ENCODE data around the gene CZIB.

The CZIB gene

GRCh38 chr1:53220171-53220961 lies at the start of gene CZIB:
Gene CZIB (minus strand): TSS chr1:53220634. CDS start chr1:53220575, 59 bp downstream.
- DNase-seq (ENCODE audit: low spot score), result peak; percentile 94

- DNase-seq (ENCODE audit: low spot score), result no peak
Observed at GRCh38 chr1:53270107-53270506, 49.7 kb upstream of the CZIB start.

- no peak for DNase-seq (ENCODE audit: low spot score)
Observed at GRCh38 chr1:53267761-53268160, 47.3 kb upstream of the CZIB start.

- peak; percentile 28 for DNase-seq (ENCODE audit: low spot score)
Observed at GRCh38 chr1:53266038-53266437, 45.6 kb upstream of the CZIB start.

GRCh38 chr1:53265581-53265980 lies 45.1 kb upstream of the CZIB start:
- DNase-seq (ENCODE audit: low spot score), result no peak

GRCh38 chr1:53264048-53264447 lies 43.6 kb upstream of the CZIB start:
- no peak for DNase-seq (ENCODE audit: low spot score)

GRCh38 chr1:53262000-53262399 lies 41.6 kb upstream of the CZIB start:
- no peak for DNase-seq (ENCODE audit: low spot score)

GRCh38 chr1:53260631-53261247 lies 40.3 kb upstream of the CZIB start:
- no peak for DNase-seq (ENCODE audit: low spot score)

- DNase-seq (ENCODE audit: low spot score), result no peak
Observed at GRCh38 chr1:53259932-53260331, 39.5 kb upstream of the CZIB start.

GRCh38 chr1:53258216-53258615 lies 37.8 kb upstream of the CZIB start:
- DNase-seq (ENCODE audit: low spot score), result no peak

GRCh38 chr1:53257454-53258081 lies 37.1 kb upstream of the CZIB start:
- DNase-seq (ENCODE audit: low spot score), result no peak

- no peak for DNase-seq (ENCODE audit: low spot score)
Observed at GRCh38 chr1:53256511-53257453, 36.3 kb upstream of the CZIB start.

- no peak for DNase-seq (ENCODE audit: low spot score)
Observed at GRCh38 chr1:53255031-53255430, 34.6 kb upstream of the CZIB start.

GRCh38 chr1:53254011-53254640 lies 33.7 kb upstream of the CZIB start:
- no peak for DNase-seq (ENCODE audit: low spot score)

- no peak for DNase-seq (ENCODE audit: low spot score)
Observed at GRCh38 chr1:53250325-53250724, 29.9 kb upstream of the CZIB start.

GRCh38 chr1:53249706-53250105 lies 29.3 kb upstream of the CZIB start:
- DNase-seq (ENCODE audit: low spot score), result no peak

GRCh38 chr1:53246261-53247134 lies 26.1 kb upstream of the CZIB start:
- DNase-seq (ENCODE audit: low spot score), result peak; percentile 37

- no peak for DNase-seq (ENCODE audit: low spot score)
Observed at GRCh38 chr1:53244141-53244540, 23.7 kb upstream of the CZIB start.

- no peak for DNase-seq (ENCODE audit: low spot score)
Observed at GRCh38 chr1:53242381-53242780, 21.9 kb upstream of the CZIB start.

GRCh38 chr1:53241828-53242227 lies 21.4 kb upstream of the CZIB start:
- DNase-seq (ENCODE audit: low spot score), result no peak
